GM18507 (cell line): ENCODE measurements around the gene HLCS.

Experiments used
- DNase-seq: peaks from one replicate; pipeline ENCODE4 v3.0.0; 2011; ENCODE audit warnings: low read depth; ENCODE audit not compliant: insufficient read length; ENCODE audit errors: extremely low spot score
- FAIRE-seq: peaks from 2 replicates; lab custom pipeline; 2011; peaks lifted over from hg19 to GRCh38; lab: Jason Lieb, UNC

The HLCS gene

GRCh38 chr21:36860736-36861594 lies 105.5 kb downstream of the HLCS start:
- DNase-seq = no peak
- FAIRE-seq = no peak

- peak; percentile 65 for FAIRE-seq
Measured at GRCh38 chr21:36859744-36860501, 106.5 kb downstream of the HLCS start.

GRCh38 chr21:36858320-36858957 lies 108.0 kb downstream of the HLCS start:
- DNase-seq (no peak), FAIRE-seq (no peak)

More at GRCh38 chr21:36859744-36860501, 106.5 kb downstream of the HLCS start:
- DNase-seq = peak; percentile 35

- DNase-seq (no peak), FAIRE-seq (no peak)
Measured at GRCh38 chr21:36856643-36857042, 109.8 kb downstream of the HLCS start.

GRCh38 chr21:36854391-36854790 lies 112.1 kb downstream of the HLCS start:
- FAIRE-seq = peak; percentile 62
- peak; percentile 11 for DNase-seq

GRCh38 chr21:36852864-36853263 lies 113.6 kb downstream of the HLCS start:
- FAIRE-seq = no peak
- DNase-seq = no peak

GRCh38 chr21:36852293-36852692 lies 114.2 kb downstream of the HLCS start:
- DNase-seq (no peak), FAIRE-seq (no peak)

GRCh38 chr21:36851121-36851520 lies 115.3 kb downstream of the HLCS start:
- FAIRE-seq (no peak), DNase-seq (no peak)

- DNase-seq (no peak), FAIRE-seq (no peak)
Measured at GRCh38 chr21:36850372-36850771, 116.1 kb downstream of the HLCS start.

GRCh38 chr21:36849461-36850105 lies 116.9 kb downstream of the HLCS start:
- FAIRE-seq (no peak), DNase-seq (no peak)

- DNase-seq = no peak
- FAIRE-seq = no peak
Measured at GRCh38 chr21:36848730-36849274, 117.7 kb downstream of the HLCS start.

GRCh38 chr21:36847189-36847588 lies 119.3 kb downstream of the HLCS start:
- no peak for DNase-seq
- FAIRE-seq = no peak

- no peak for FAIRE-seq
- no peak for DNase-seq
Measured at GRCh38 chr21:36846631-36847030, 119.8 kb downstream of the HLCS start.

- FAIRE-seq = no peak
- no peak for DNase-seq
Measured at GRCh38 chr21:36845790-36846189, 120.7 kb downstream of the HLCS start.

GRCh38 chr21:36845070-36845469 lies 121.4 kb downstream of the HLCS start:
- DNase-seq (no peak), FAIRE-seq (no peak)

GRCh38 chr21:36841866-36842265 lies 124.6 kb downstream of the HLCS start:
- DNase-seq (no peak), FAIRE-seq (no peak)

GRCh38 chr21:36839735-36840134 lies 126.7 kb downstream of the HLCS start:
- FAIRE-seq (no peak), DNase-seq (no peak)

GRCh38 chr21:36839123-36839522 lies 127.3 kb downstream of the HLCS start:
- DNase-seq (no peak), FAIRE-seq (no peak)

- FAIRE-seq (no peak), DNase-seq (no peak)
Measured at GRCh38 chr21:36835383-36835795, 131.1 kb downstream of the HLCS start.
